Spleen (tissue), 11 donors: ENCODE data around the gene KDM6B. TPM values are rescaled to one million over a fixed set of nuclear protein-coding genes. Genes with fewer than 3 reads are reported as not detected.

ENCODE experiments used
- DNase-seq: peaks from one replicate; pipeline ENCODE4 v3.0.0-alpha.2; 2020
- H3K27ac ChIP-seq, 8 donors: fragments of 200-600 bp; sonication (generic) in 7 of 8; 1 replicate in 4 of 8; 2 replicates in 4 of 8; pipeline versions ENCODE4 v1.5.0 to v1.8.0; 2016 to 2021; ENCODE audit warnings: inconsistent platforms in 4 of 8, mild to moderate bottlenecking in 4 of 8, moderate library complexity in 1 of 8
- H3K27me3 ChIP-seq, 7 donors: fragments of 200-600 bp; sonication (generic) in 6 of 7; replicated peaks in 1 of 7; 1 replicate in 4 of 7; 2 replicates in 3 of 7; pipeline versions ENCODE4 v1.5.0 to v1.8.0; 2016 to 2021; ENCODE audit warnings: inconsistent platforms in 3 of 7, mild to moderate bottlenecking in 1 of 7
- H3K36me3 ChIP-seq, 6 donors: fragments of 200-600 bp; sonication (generic) in 5 of 6; 1 replicate in 4 of 6; 2 replicates in 2 of 6; pipeline versions ENCODE4 v1.5.0 to v1.8.0; 2016 to 2021; ENCODE audit warnings: inconsistent platforms in 2 of 6
- H3K4me1 ChIP-seq, 6 donors: fragments of 200-600 bp; sonication (generic) in 5 of 6; 1 replicate in 3 of 6; 2 replicates in 3 of 6; pipeline versions ENCODE4 v1.5.0 to v1.8.0; 2016 to 2021; ENCODE audit warnings: inconsistent platforms in 3 of 6
- H3K4me3 ChIP-seq, 8 donors: fragments of 200-600 bp; sonication (generic) in 7 of 8; 1 replicate in 4 of 8; 2 replicates in 4 of 8; pipeline versions ENCODE4 v1.5.0 to v1.8.0; 2016 to 2021; ENCODE audit warnings: inconsistent platforms in 4 of 8, mild to moderate bottlenecking in 4 of 8, moderate library complexity in 2 of 8
- H3K9me3 ChIP-seq, 8 donors: fragments of 200-600 bp; sonication (generic) in 7 of 8; 1 replicate in 4 of 8; 2 replicates in 4 of 8; pipeline versions ENCODE4 v1.5.0 to v1.8.0; 2016 to 2021; ENCODE audit warnings: inconsistent platforms in 4 of 8
- CTCF ChIP-seq, 11 experiments: fragments of 200-600 bp in 7 of 11; fragments of 450-650 bp in 4 of 11; sonication (generic) in 4 of 11; IDR thresholded peaks in 8 of 11; conservative IDR thresholded peaks in 3 of 11; 1 replicate in 7 of 11; 2 replicates in 4 of 11; pipeline versions ENCODE4 v1.4.0 to v1.8.0; 2016 to 2021; ENCODE audit warnings: antibody characterized with exemption in 11 of 11, inconsistent platforms in 4 of 11, mild to moderate bottlenecking in 1 of 11
- POLR2A ChIP-seq, 3 donors: fragments of 450-650 bp; IDR thresholded peaks; one replicate each; pipeline ENCODE4 v1.5.1; 2017; ENCODE audit warnings: antibody characterized with exemption in 3 of 3, mild to moderate bottlenecking in 1 of 3
- POLR2AphosphoS5 ChIP-seq, 3 donors: sonication (generic); formaldehyde crosslinking; IDR thresholded peaks; one replicate each; pipeline ENCODE4 v1.5.1; 2017; ENCODE audit warnings: antibody characterized with exemption in 3 of 3
- WGBS, 5 donors: extraction: QIAGEN DNeasy Blood & Tissue Kit in 3 of 5; methylation state at CpG; one replicate each; pipeline versions ENCODE4 v1.1.5 to v1.1.7; 2013 to 2018; 5-methylcytosine and 5-hydroxymethylcytosine counted together
- intact Hi-C: fragments of 100-400 bp; cut with DNase I; formaldehyde crosslinking; loops from one replicate; pipeline ENCODE4 v1.15.0; 2023; ENCODE audit warnings: low total_unique reads
- polyA plus RNA-seq, 3 donors: library from polyadenylated mRNA; stranded (reverse); fragments of 200-250 nt; gene quantifications; one replicate each; pipeline ENCODE4 v1.2.1, GENCODE V29; 2013
- total RNA-seq, 7 donors: library from RNA; depleted of rRNA in 3 of 7; stranded (reverse); fragments of >200 nt in 3 of 7; fragmentation: NEBNext Ultra II Directional in 4 of 7; extraction: Animal tissue kit (Norgen Biotek cat#: 25700) in 4 of 7; gene quantifications; one replicate each; pipeline versions ENCODE4 v1.1.0 to v1.2.1, GENCODE V29; 2016 to 2021
- donor health status: healthy with polysubstance abuse.
- donor health status: DM: no; HTN: no; CAD: no; lungs with moderate emphysema.
- donor health status: DM: no; HTN: no; CAD: no.
- donor health status: Bipolar disorder and iron deficiency.
- donor health status: healthy.
- donor health status: DM: no; HTN: no; CAD: no.
- donor health status: DM: yes; HTN: yes; CAD: no.

Gene KDM6B
- total and polyA plus RNA-seq, 10 donors, result 2.9 to 110 (median 48.8) TPM

- intact Hi-C loops, result no loop called here
- H3K36me3 ChIP-seq, result peaks cover 0 to 7% (median 0%) of the 10 kb centered on the region in 6 donors
- H3K4me3 ChIP-seq, result no peak overlapping the region
- peaks cover 0 to 58% (median 20%) of the 10 kb centered on the region in 6 donors for H3K4me1 ChIP-seq
- H3K27ac ChIP-seq, result peak overlapping the region in 7 of 8 donors; percentile 10 to 71 (median 24)
- 25 to 38% (median 33%) methylated on average over 5 of the region's 5 CpGs for WGBS, 5 donors
- H3K27me3 ChIP-seq, result no peaks in the 10 kb centered on the region
- no peak for DNase-seq
- TF ChIP-seq CTCF (IDR thresholded peaks at IDR 0.05 in 8 of 11, conservative IDR thresholded peaks at IDR 0.05 in 3 of 11), result no peak
- no peak for TF ChIP-seq POLR2A (IDR thresholded peaks at IDR 0.05)
- no peak for TF ChIP-seq POLR2AphosphoS5 (IDR thresholded peaks at IDR 0.05)
- H3K9me3 ChIP-seq, result no peaks in the 10 kb centered on the region
Observed at GRCh38 chr17:7867881-7868329, 33.9 kb downstream of the KDM6B start.

- no peaks in the 10 kb centered on the region for H3K27me3 ChIP-seq
- H3K36me3 ChIP-seq, result peaks cover 0 to 22% (median 4%) of the 10 kb centered on the region in 6 donors
- no peak overlapping the region for H3K27ac ChIP-seq
- H3K4me3 ChIP-seq, result no peak overlapping the region
- H3K4me1 ChIP-seq, result peaks cover 7 to 72% (median 24%) of the 10 kb centered on the region in 6 donors
- WGBS, 5 donors, result 64 to 85% (median 77%) methylated on average over 4 of the region's 4 CpGs
- intact Hi-C loops, result no loop called here
- no peak for DNase-seq
- H3K9me3 ChIP-seq, result no peaks in the 10 kb centered on the region
- TF ChIP-seq POLR2AphosphoS5 (IDR thresholded peaks at IDR 0.05) (no peak), CTCF (IDR thresholded peaks at IDR 0.05 in 8 of 11, conservative IDR thresholded peaks at IDR 0.05 in 3 of 11) (no peak), POLR2A (IDR thresholded peaks at IDR 0.05) (no peak)
Observed at GRCh38 chr17:7873051-7873450, 39.0 kb downstream of the KDM6B start.

GRCh38 chr17:7875804-7876370 lies 41.9 kb downstream of the KDM6B start:
- H3K27me3 ChIP-seq, result no peaks in the 10 kb centered on the region
- no peak for DNase-seq
- H3K4me1 ChIP-seq, result peaks cover 0 to 71% (median 30%) of the 10 kb centered on the region in 6 donors
- TF ChIP-seq POLR2A (IDR thresholded peaks at IDR 0.05), result no peak
- TF ChIP-seq POLR2AphosphoS5 (IDR thresholded peaks at IDR 0.05), result no peak
- H3K9me3 ChIP-seq, result no peaks in the 10 kb centered on the region
- intact Hi-C loops, result no loop called here
- 61 to 68% (median 63%) methylated on average over 2 of the region's 2 CpGs for WGBS, 5 donors
- H3K27ac ChIP-seq, result peak overlapping the region in 1 of 8 donors; percentile 6
- no peak overlapping the region for H3K4me3 ChIP-seq
- H3K36me3 ChIP-seq, result peaks cover 0 to 49% (median 10%) of the 10 kb centered on the region in 6 donors

- TF ChIP-seq POLR2A (IDR thresholded peaks at IDR 0.05), result no peak
- TF ChIP-seq CTCF (IDR thresholded peaks at IDR 0.05 in 8 of 11, conservative IDR thresholded peaks at IDR 0.05 in 3 of 11), result no peak
- TF ChIP-seq POLR2AphosphoS5 (IDR thresholded peaks at IDR 0.05), result no peak
- H3K27me3 ChIP-seq, result no peaks in the 10 kb centered on the region
- WGBS, 5 donors, result 91 to 97% (median 95%) methylated on average over 7 of the region's 7 CpGs
- H3K4me1 ChIP-seq, result peaks cover 0 to 78% (median 52%) of the 10 kb centered on the region in 6 donors
- H3K27ac ChIP-seq, result no peak overlapping the region
- no peak overlapping the region for H3K4me3 ChIP-seq
- H3K36me3 ChIP-seq, result peaks cover 0 to 58% (median 16%) of the 10 kb centered on the region in 6 donors
- no peaks in the 10 kb centered on the region for H3K9me3 ChIP-seq
- intact Hi-C loops, result no loop called here
- no peak for DNase-seq
Observed at GRCh38 chr17:7878234-7878633, 44.2 kb downstream of the KDM6B start.
